GM12865 (cell line): Measurements from ENCODE around the gene TPPP2.
"Not testable (repeated sequence)": the region's sequence is repeated elsewhere in the genome, so short reads cannot be mapped to it uniquely, and the experiment has no call there.

Experiments used
- DNase-seq: peaks from one replicate; pipeline ENCODE4 v3.0.0; 2010; ENCODE audit warnings: low read depth
- H3K4me3 ChIP-seq: 2 replicates; pipeline ENCODE4 v1.5.1; 2011; ENCODE audit warnings: mild to moderate bottlenecking, low read depth, low read length, control low read depth
- CTCF ChIP-seq: IDR thresholded peaks from 2 replicates; pipeline ENCODE4 v1.5.1; 2011; ENCODE audit warnings: low read length, control low read depth, low read depth, inconsistent platforms; ENCODE audit not compliant: insufficient read depth; ENCODE audit errors: missing control alignments

The TPPP2 gene

GRCh38 chr14:20999591-20999990, 30.4 kb upstream of the TPPP2 start:
- H3K4me3 ChIP-seq: no peak overlapping the region
- TF ChIP-seq CTCF: no peak
- DNase-seq: no peak

- DNase-seq: no peak
- no peak for TF ChIP-seq CTCF
- no peak overlapping the region for H3K4me3 ChIP-seq
Observed at GRCh38 chr14:21001218-21001617, 28.8 kb upstream of the TPPP2 start.

- no peak for DNase-seq
- H3K4me3 ChIP-seq: no peak overlapping the region
- TF ChIP-seq CTCF: no peak
Observed at GRCh38 chr14:21003788-21004346, 26.1 kb upstream of the TPPP2 start.

- not testable (repeated sequence) for DNase-seq, H3K4me3 ChIP-seq
Observed at GRCh38 chr14:21009721-21010120, 20.3 kb upstream of the TPPP2 start.

GRCh38 chr14:21011136-21011535, 18.9 kb upstream of the TPPP2 start:
- TF ChIP-seq CTCF: no peak
- no peak overlapping the region for H3K4me3 ChIP-seq
- DNase-seq: no peak

GRCh38 chr14:21014761-21015190, 15.2 kb upstream of the TPPP2 start:
- no peak overlapping the region for H3K4me3 ChIP-seq
- peak; percentile 79 for DNase-seq
- TF ChIP-seq CTCF: peak; percentile 85

- DNase-seq: no peak
- no peak for TF ChIP-seq CTCF
- no peak overlapping the region for H3K4me3 ChIP-seq
Observed at GRCh38 chr14:21015312-21015711, 14.7 kb upstream of the TPPP2 start.
